PC-3 (cell line): ENCODE results near the gene KLF13. TPM values are rescaled to one million over a fixed set of nuclear protein-coding genes. Genes with fewer than 3 reads are reported as not detected.

ENCODE experiments used
- ATAC-seq: fragments of 200-7000 bp; cut with Tn5 transposase; 2 replicates; pipeline ENCODE4 v1.9.1; 2020; ENCODE audit warnings: mild to moderate bottlenecking, moderate library complexity
- BruUV-seq: library from RNA; stranded (reverse); fragments of 400-500 nt; replicated peaks from 2 replicates; lab custom pipeline; 2021; lab: Mats Ljungman, UMichigan
- CTCF ChIA-PET: fragments of 300-600 bp; sonication (Branson Sonifier 250); formaldehyde crosslinking; loops from one replicate; lab custom pipeline; 2022; ENCODE audit warnings: antibody characterized with exemption; lab: Charles Lee
- POLR2A ChIA-PET: fragments of 300-600 bp; sonication (Branson Sonifier 250); formaldehyde crosslinking; loops from one replicate; lab custom pipeline; 2022; ENCODE audit warnings: antibody characterized with exemption; ENCODE audit not compliant: unreplicated experiment; lab: Charles Lee
- DNase-seq: peaks from one replicate; pipeline ENCODE4 v3.0.0-alpha.2; 2015
- H2AFZ ChIP-seq: fragments of 300-600 bp; sonication (generic); 2 replicates; pipeline ENCODE4 v1.6.0; 2016; ENCODE audit warnings: antibody characterized with exemption, low read length
- H3F3A ChIP-seq: fragments of 300-600 bp; sonication (generic); one replicate; pipeline ENCODE4 v1.6.0; 2017; ENCODE audit warnings: antibody characterized with exemption, low read length, control low read depth, mild to moderate bottlenecking; ENCODE audit not compliant: unreplicated experiment
- H3K27ac ChIP-seq: fragments of 300-600 bp; sonication (generic); 2 replicates; pipeline ENCODE4 v1.5.1; 2016; ENCODE audit warnings: mild to moderate bottlenecking, low read length
- H3K27me3 ChIP-seq: fragments of 300-600 bp; sonication (generic); 2 replicates; pipeline ENCODE4 v1.6.1; 2016; ENCODE audit warnings: low read length, mixed read lengths
- H3K36me3 ChIP-seq: fragments of 300-600 bp; sonication (generic); 2 replicates; pipeline ENCODE4 v1.6.1; 2016; ENCODE audit warnings: low read depth, mixed run types, low read length, mixed read lengths
- H3K4me1 ChIP-seq: fragments of 300-600 bp; sonication (generic); 2 replicates; pipeline ENCODE4 v1.5.1; 2016; ENCODE audit warnings: low read length; ENCODE audit not compliant: insufficient read depth
- H3K4me2 ChIP-seq: fragments of 300-600 bp; sonication (generic); 2 replicates; pipeline ENCODE4 v1.6.0; 2016; ENCODE audit warnings: low read length
- H3K4me3 ChIP-seq: fragments of 300-600 bp; sonication (generic); 2 replicates; pipeline ENCODE4 v1.5.1; 2016; ENCODE audit warnings: mild to moderate bottlenecking, low read length, mixed read lengths
- H3K79me2 ChIP-seq: fragments of 300-600 bp; sonication (generic); 2 replicates; pipeline ENCODE4 v1.6.1; 2017; ENCODE audit warnings: low read length, mixed read lengths
- H3K9ac ChIP-seq: fragments of 300-600 bp; sonication (generic); 2 replicates; pipeline ENCODE4 v1.6.0; 2016; ENCODE audit warnings: mild to moderate bottlenecking, low read length
- H3K9me2 ChIP-seq: fragments of 300-600 bp; sonication (generic); replicated peaks from 2 replicates; pipeline ENCODE4 v1.6.1; 2016; ENCODE audit warnings: mixed run types, low read length, mixed read lengths
- H3K9me3 ChIP-seq: fragments of 300-600 bp; sonication (generic); 2 replicates; pipeline ENCODE4 v1.6.1; 2016; ENCODE audit warnings: low read length, mixed read lengths
- H4K20me1 ChIP-seq: fragments of 300-600 bp; sonication (generic); 2 replicates; pipeline ENCODE4 v1.6.1; 2016; ENCODE audit warnings: low read length, mixed read lengths
- CTCF ChIP-seq: fragments of 300-600 bp; sonication (generic); conservative IDR thresholded peaks from 2 replicates; pipeline ENCODE4 v1.5.1; 2017; ENCODE audit warnings: antibody characterized with exemption, low read depth, mild to moderate bottlenecking, low read length
- EZH2 ChIP-seq: fragments of 300-600 bp; sonication (generic); IDR thresholded peaks from one replicate; pipeline ENCODE4 v1.6.1; 2017; ENCODE audit warnings: antibody characterized with exemption, mild to moderate bottlenecking, low read length; ENCODE audit not compliant: unreplicated experiment
- EZH2phosphoT487 ChIP-seq: fragments of 300-600 bp; sonication (generic); IDR thresholded peaks from 2 replicates; pipeline ENCODE4 v1.6.1; 2018; ENCODE audit warnings: mild to moderate bottlenecking, antibody characterized with exemption, low read length, borderline replicate concordance
- intact Hi-C: fragments of 100-400 bp; cut with micrococcal nuclease; formaldehyde crosslinking; loops from 2 replicates; pipeline ENCODE4 v1.9.0; 2023
- total RNA-seq: library from RNA; depleted of rRNA; stranded (reverse); fragments of >200 nt; gene quantifications from 2 replicates; pipeline ENCODE4 v1.2.3, GENCODE V29; 2014

KLF13 gene
- total RNA-seq, 1 experiment from 2014 or later, result 11.4 TPM

- ChIA-PET CTCF (no interaction called here), POLR2A (no interaction called here)
- no peak overlapping the region for H3K4me3 ChIP-seq
- no peaks in the 10 kb centered on the region for H3F3A ChIP-seq
- H3K27ac ChIP-seq, result peak overlapping the region; percentile 64
- intact Hi-C loops, result loop anchor here (1.0 to 5.0 kb wide), 3 partner anchors 50 to 102 kb away; partner anchors contain the start of gene KLF13
- H2AFZ ChIP-seq, result no peak overlapping the region
- H3K27me3 ChIP-seq, result peaks cover 2% of the 10 kb centered on the region; the same call in 1 of the 2 replicates
- no peak overlapping the region for H3K9ac ChIP-seq
- peak overlapping the region; percentile 54 for H3K4me2 ChIP-seq
- peaks cover 23% of the 10 kb centered on the region for H3K4me1 ChIP-seq
- H3K9me3 ChIP-seq, result no peaks in the 10 kb centered on the region
- 0 out of 2 replicates have a peak, but pooled peaks cover 5% of the 10 kb centered on the region for H4K20me1 ChIP-seq
- H3K9me2 ChIP-seq, result no peaks in the 10 kb centered on the region
- ATAC-seq (peak; percentile 23; the same call in 1 of the 2 replicates), DNase-seq (no peak)
- TF ChIP-seq EZH2 (no peak), EZH2phosphoT487 (no peak), CTCF (no peak)
- no TSS peak for BruUV-seq
- H3K36me3 ChIP-seq, result no peaks in the 10 kb centered on the region
- no peaks in the 10 kb centered on the region for H3K79me2 ChIP-seq
Measured at GRCh38 chr15:31387092-31387478, 60.5 kb downstream of the KLF13 start.

- POLR2A ChIA-PET, result no interaction called here
- TF ChIP-seq CTCF (no peak), EZH2phosphoT487 (no peak)
- H3K9me2 ChIP-seq, result no peaks in the 10 kb centered on the region
- peak overlapping the region; percentile 64 for H3K27ac ChIP-seq
- ATAC-seq (peak; percentile 74), DNase-seq (peak; percentile 70)
- H4K20me1 ChIP-seq, result 0 out of 2 replicates have a peak, but pooled peaks cover 5% of the 10 kb centered on the region
- no TSS peak for BruUV-seq
- H3K9me3 ChIP-seq, result no peaks in the 10 kb centered on the region
- H3K79me2 ChIP-seq, result no peaks in the 10 kb centered on the region
- CTCF ChIA-PET, result interaction anchor here (0.6 kb wide), 1 partner anchor 176 kb away, joined by 8 read pairs; no protein-coding TSS in a partner anchor
- intact Hi-C loops, result loop anchor here (1.0 to 5.0 kb wide), 3 partner anchors 50 to 101 kb away; partner anchors contain the start of gene KLF13
- H3F3A ChIP-seq, result no peaks in the 10 kb centered on the region
- no peak overlapping the region for H2AFZ ChIP-seq
- H3K4me1 ChIP-seq, result peaks cover 24% of the 10 kb centered on the region
- no peaks in the 10 kb centered on the region for H3K36me3 ChIP-seq
- H3K4me2 ChIP-seq, result peak overlapping the region; percentile 35
- no peak overlapping the region for H3K9ac ChIP-seq
- H3K27me3 ChIP-seq, result peaks cover 3% of the 10 kb centered on the region; the same call in 1 of the 2 replicates
- no peak overlapping the region for H3K4me3 ChIP-seq
Measured at GRCh38 chr15:31387479-31388118, 61.0 kb downstream of the KLF13 start.

- Histone ChIP-seq H3K9me3 (no peaks in the 10 kb centered on the region), H3F3A (no peaks in the 10 kb centered on the region), H4K20me1 (0 out of 2 replicates have a peak, but pooled peaks cover 5% of the 10 kb centered on the region), H3K36me3 (no peaks in the 10 kb centered on the region), H3K9ac (no peak overlapping the region), H3K4me3 (no peak overlapping the region), H3K4me2 (no peak overlapping the region), H3K79me2 (no peaks in the 10 kb centered on the region), H2AFZ (no peak overlapping the region), H3K27me3 (peaks cover 3% of the 10 kb centered on the region; the same call in 1 of the 2 replicates), H3K27ac (no peak overlapping the region), H3K9me2 (no peaks in the 10 kb centered on the region), H3K4me1 (peaks cover 24% of the 10 kb centered on the region)
- TF ChIP-seq CTCF, result no peak
- TF ChIP-seq EZH2, result no peak
- no peak for TF ChIP-seq EZH2phosphoT487
- ATAC-seq (no peak), DNase-seq (no peak)
- intact Hi-C loops, result loop anchor here (5.0 kb wide), 1 partner anchor 48 kb away; no protein-coding TSS in a partner anchor
- POLR2A ChIA-PET, result no interaction called here
- CTCF ChIA-PET, result no interaction called here
- BruUV-seq, result no TSS peak
Measured at GRCh38 chr15:31389576-31389975, 62.9 kb downstream of the KLF13 start.
